GM19463 (cell line): ENCODE results near the gene LNX1.

Experiments
- ATAC-seq: cut with Tn5 transposase; IDR thresholded peaks from one replicate; pipeline ENCODE4 v1.9.1; 2021; ENCODE audit warnings: mild to moderate bottlenecking, moderate library complexity; ENCODE audit not compliant: unreplicated experiment

LNX1 gene

GRCh38 chr4:53575552-53575951 is 15.7 kb downstream of the LNX1 start:
- ATAC-seq: no peak

GRCh38 chr4:53574528-53574927 is 16.8 kb downstream of the LNX1 start:
- ATAC-seq: no peak

- no peak for ATAC-seq
Observed at GRCh38 chr4:53573696-53574095, 17.6 kb downstream of the LNX1 start.

- no peak for ATAC-seq
Observed at GRCh38 chr4:53572600-53572994, 18.7 kb downstream of the LNX1 start.

- no peak for ATAC-seq
Observed at GRCh38 chr4:53571936-53572599, 19.2 kb downstream of the LNX1 start.

- ATAC-seq: peak; percentile 99
Observed at GRCh38 chr4:53563824-53564223, 27.5 kb downstream of the LNX1 start.

GRCh38 chr4:53562409-53562808 is 28.9 kb downstream of the LNX1 start:
- ATAC-seq: no peak

GRCh38 chr4:53559021-53559620 is 32.2 kb downstream of the LNX1 start:
- ATAC-seq: no peak

- no peak for ATAC-seq
Observed at GRCh38 chr4:53558065-53558801, 33.1 kb downstream of the LNX1 start.

GRCh38 chr4:53557669-53558064 is 33.6 kb downstream of the LNX1 start:
- no peak for ATAC-seq

- ATAC-seq: no peak
Observed at GRCh38 chr4:53556651-53557050, 34.6 kb downstream of the LNX1 start.

- no peak for ATAC-seq
Observed at GRCh38 chr4:53553486-53554210, 37.6 kb downstream of the LNX1 start.

- no peak for ATAC-seq
Observed at GRCh38 chr4:53552711-53553110, 38.6 kb downstream of the LNX1 start.

- ATAC-seq: no peak
Observed at GRCh38 chr4:53551958-53552357, 39.3 kb downstream of the LNX1 start.

GRCh38 chr4:53551281-53551864 is 39.9 kb downstream of the LNX1 start:
- ATAC-seq: no peak

GRCh38 chr4:53548662-53549061 is 42.6 kb downstream of the LNX1 start:
- ATAC-seq: no peak

- no peak for ATAC-seq
Observed at GRCh38 chr4:53547983-53548382, 43.3 kb downstream of the LNX1 start.

- ATAC-seq: no peak
Observed at GRCh38 chr4:53545942-53546581, 45.2 kb downstream of the LNX1 start.

- no peak for ATAC-seq
Observed at GRCh38 chr4:53545273-53545672, 46.0 kb downstream of the LNX1 start.

GRCh38 chr4:53543561-53543960 is 47.7 kb downstream of the LNX1 start:
- no peak for ATAC-seq
